Peyer's patch (tissue), 4 donors: ENCODE results near the gene ATG7. TPM values are rescaled to one million over a fixed set of nuclear protein-coding genes. Genes with fewer than 3 reads are reported as not detected.

Experiments used
- DNase-seq, 3 donors: peaks; one replicate each; pipeline ENCODE4 v3.0.0-alpha.2; 2017 to 2019
- H3K27ac ChIP-seq, 4 donors: fragments of 200-600 bp; sonication (generic); one replicate each; pipeline ENCODE4 v1.5.1; 2016 to 2019
- H3K27me3 ChIP-seq, 2 donors: fragments of 200-600 bp; sonication (generic); one replicate each; pipeline ENCODE4 v1.5.1; 2019
- H3K36me3 ChIP-seq, 3 donors: fragments of 200-600 bp; sonication (generic); one replicate each; pipeline ENCODE4 v1.5.1; 2016 to 2019
- H3K4me1 ChIP-seq, 4 donors: fragments of 200-600 bp; sonication (generic); one replicate each; pipeline ENCODE4 v1.5.1; 2016 to 2019
- H3K4me3 ChIP-seq, 4 donors: fragments of 200-600 bp; sonication (generic); 1 replicate in 3 of 4; 2 replicates in 1 of 4; pipeline ENCODE4 v1.5.1; 2016 to 2019; ENCODE audit warnings: mild to moderate bottlenecking in 1 of 4
- H3K9me3 ChIP-seq, 4 donors: fragments of 200-600 bp; sonication (generic); one replicate each; pipeline ENCODE4 v1.5.1; 2016 to 2019; ENCODE audit warnings: mild to moderate bottlenecking in 1 of 4
- POLR2A ChIP-seq, 2 donors: fragments of 450-650 bp; IDR thresholded peaks; one replicate each; pipeline ENCODE4 v1.5.1; 2017; ENCODE audit warnings: antibody characterized with exemption in 2 of 2, mild to moderate bottlenecking in 2 of 2, moderate library complexity in 2 of 2
- total RNA-seq, 4 donors: library from RNA; depleted of rRNA; stranded (reverse); fragments of >200 nt; gene quantifications; one replicate each; pipeline ENCODE4 v1.1.0, GENCODE V29; 2016
- TF ChIP-seq, protein P1 (sequence below), 6 experiments: fragments of 450-650 bp in 4 of 6; fragments of 200-600 bp in 2 of 6; sonication (generic) in 1 of 6; IDR thresholded peaks; one replicate each; pipeline ENCODE4 v1.5.1; 2017 to 2019; ENCODE audit warnings: antibody characterized with exemption in 6 of 6, mild to moderate bottlenecking in 3 of 6, moderate library complexity in 1 of 6

Gene ATG7
- total RNA-seq, 4 donors from 2014 or later, result 45.2 to 126 (median 70.8) TPM

DNA sequence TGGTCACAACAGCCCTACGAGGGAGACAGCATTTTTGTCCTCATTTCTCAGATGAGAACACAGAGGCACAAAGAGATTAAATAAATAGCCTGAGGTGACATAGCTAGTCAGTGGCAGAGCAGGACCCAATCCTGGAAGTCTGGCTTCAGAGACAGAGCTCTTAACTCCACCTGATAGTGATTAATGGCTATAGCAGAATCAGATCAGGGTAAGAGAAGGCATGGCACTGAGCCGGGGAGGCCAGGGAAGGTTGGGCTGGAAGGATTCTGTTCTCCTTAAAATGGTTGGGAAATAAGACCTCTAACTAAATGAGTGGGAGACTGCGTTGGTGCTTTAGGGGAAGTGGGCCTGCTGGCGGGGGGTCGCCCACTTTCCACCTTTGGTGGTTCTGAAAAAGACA lies 267.0 kb downstream of the ATG7 start:
- DNase-seq, result no peak

DNA sequence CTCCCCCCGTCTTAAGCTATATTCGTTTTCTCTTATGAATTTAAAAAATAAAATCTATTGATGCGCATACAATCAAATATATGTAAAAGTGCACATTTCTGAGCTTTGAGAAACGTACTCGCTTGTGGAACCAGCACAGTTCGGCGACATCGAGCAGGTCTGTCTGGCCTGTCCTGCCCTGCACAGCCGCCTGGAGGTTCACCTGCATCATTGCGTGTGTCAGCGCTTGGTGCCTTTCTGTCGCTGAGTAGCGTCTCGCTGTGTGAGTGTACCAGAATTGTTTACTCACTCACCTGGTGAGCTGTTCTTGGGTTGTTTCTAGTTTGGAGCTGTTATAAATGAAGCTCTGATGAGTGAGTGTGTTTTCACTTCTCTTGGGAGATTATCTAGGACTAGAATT lies 267.5 kb downstream of the ATG7 start:
- no peak for TF ChIP-seq POLR2A (IDR thresholded peaks at IDR 0.05)
- TF ChIP-seq, protein P1, sequence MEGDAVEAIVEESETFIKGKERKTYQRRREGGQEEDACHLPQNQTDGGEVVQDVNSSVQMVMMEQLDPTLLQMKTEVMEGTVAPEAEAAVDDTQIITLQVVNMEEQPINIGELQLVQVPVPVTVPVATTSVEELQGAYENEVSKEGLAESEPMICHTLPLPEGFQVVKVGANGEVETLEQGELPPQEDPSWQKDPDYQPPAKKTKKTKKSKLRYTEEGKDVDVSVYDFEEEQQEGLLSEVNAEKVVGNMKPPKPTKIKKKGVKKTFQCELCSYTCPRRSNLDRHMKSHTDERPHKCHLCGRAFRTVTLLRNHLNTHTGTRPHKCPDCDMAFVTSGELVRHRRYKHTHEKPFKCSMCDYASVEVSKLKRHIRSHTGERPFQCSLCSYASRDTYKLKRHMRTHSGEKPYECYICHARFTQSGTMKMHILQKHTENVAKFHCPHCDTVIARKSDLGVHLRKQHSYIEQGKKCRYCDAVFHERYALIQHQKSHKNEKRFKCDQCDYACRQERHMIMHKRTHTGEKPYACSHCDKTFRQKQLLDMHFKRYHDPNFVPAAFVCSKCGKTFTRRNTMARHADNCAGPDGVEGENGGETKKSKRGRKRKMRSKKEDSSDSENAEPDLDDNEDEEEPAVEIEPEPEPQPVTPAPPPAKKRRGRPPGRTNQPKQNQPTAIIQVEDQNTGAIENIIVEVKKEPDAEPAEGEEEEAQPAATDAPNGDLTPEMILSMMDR (IDR thresholded peaks at IDR 0.05), result no peak
- H3K4me1 ChIP-seq, result no peaks in the 10 kb centered on the region
- no peaks in the 10 kb centered on the region for H3K36me3 ChIP-seq
- no peaks in the 10 kb centered on the region for H3K27me3 ChIP-seq
- H3K27ac ChIP-seq, result no peak overlapping the region
- no peaks in the 10 kb centered on the region for H3K9me3 ChIP-seq
- H3K4me3 ChIP-seq, result no peak overlapping the region
- DNase-seq, result no peak

More for the DNA sequence above, 267.0 kb downstream of the ATG7 start:
- TF ChIP-seq, protein P1 (IDR thresholded peaks at IDR 0.05), result no peak
- no peak for TF ChIP-seq POLR2A (IDR thresholded peaks at IDR 0.05)
- Histone ChIP-seq H3K4me3 (no peak overlapping the region), H3K4me1 (no peaks in the 10 kb centered on the region), H3K36me3 (no peaks in the 10 kb centered on the region), H3K27me3 (no peaks in the 10 kb centered on the region), H3K27ac (no peak overlapping the region), H3K9me3 (no peaks in the 10 kb centered on the region)

DNA sequence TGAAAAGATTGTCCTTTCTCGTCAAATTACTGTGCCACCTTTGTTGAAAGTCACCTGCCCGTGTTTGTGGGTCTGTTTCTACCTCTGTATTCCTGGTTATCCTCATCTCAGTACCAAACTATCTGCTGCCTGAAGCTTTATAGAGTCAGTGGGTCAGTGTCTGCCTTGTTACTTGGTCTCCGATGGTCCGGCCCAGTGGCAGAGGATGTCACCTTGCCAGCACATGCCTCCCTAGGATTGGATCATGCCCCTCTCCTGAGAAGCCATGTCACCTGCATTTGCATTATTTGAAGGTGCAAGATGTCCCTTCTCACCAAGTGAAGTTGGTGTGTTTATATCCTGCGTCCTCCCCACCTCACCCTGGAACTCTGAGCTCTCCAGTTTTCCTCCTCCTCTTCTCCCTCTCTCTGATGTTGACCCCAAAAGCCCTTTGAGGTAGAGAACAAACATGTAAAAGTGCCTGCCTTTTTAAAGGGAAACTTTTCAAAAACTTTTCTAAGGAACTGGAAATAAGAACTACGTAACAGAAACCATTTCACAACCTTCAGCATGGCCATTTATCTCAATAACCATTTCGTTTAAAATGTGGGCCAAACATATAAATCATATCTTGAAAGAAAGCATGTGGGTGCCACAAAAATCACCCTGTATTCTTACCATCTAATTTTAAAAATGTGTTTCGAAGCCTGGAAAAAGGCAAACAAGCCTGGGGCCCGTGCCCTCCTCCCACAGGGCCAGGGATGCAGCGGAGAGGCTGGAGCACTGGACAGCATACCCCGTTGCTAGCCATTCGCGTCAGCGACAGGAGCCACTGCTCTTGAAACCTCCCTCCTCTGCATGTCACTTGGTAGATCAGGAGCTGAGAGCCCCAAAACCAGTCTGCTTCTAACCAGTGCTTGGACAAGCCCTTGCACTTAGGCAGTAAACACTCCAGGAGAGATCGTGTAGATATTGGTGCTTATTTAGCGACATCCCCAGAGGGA lies 269.4 kb downstream of the ATG7 start:
- Histone ChIP-seq H3K27me3 (no peaks in the 10 kb centered on the region), H3K27ac (no peak overlapping the region), H3K9me3 (no peaks in the 10 kb centered on the region), H3K4me1 (no peaks in the 10 kb centered on the region), H3K4me3 (no peak overlapping the region), H3K36me3 (no peaks in the 10 kb centered on the region)
- DNase-seq, result no peak
- no peak for TF ChIP-seq POLR2A (IDR thresholded peaks at IDR 0.05)
- TF ChIP-seq, protein P1 (IDR thresholded peaks at IDR 0.05), result no peak

DNA sequence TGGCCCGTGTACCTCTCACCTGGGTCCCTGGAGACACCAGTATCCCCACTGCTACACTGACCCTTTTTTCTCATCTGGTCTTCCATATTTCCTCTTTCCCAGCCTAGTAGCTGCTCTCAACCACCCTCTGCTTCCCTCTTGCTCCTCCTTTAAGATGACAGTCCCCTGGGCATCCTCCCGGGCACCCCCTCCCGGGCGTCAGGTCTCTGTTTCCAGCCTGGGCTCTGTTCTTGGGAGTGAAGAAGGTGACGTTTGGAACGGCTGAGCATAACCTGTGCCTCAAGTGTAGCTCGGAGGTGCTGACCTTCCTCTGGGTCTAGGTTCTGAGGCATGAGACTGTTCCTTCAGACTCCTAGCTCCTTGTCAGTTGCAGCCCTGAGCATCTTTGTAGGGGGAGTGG lies 270.4 kb downstream of the ATG7 start:
- Histone ChIP-seq H3K27me3 (no peaks in the 10 kb centered on the region), H3K4me3 (no peak overlapping the region), H3K36me3 (no peaks in the 10 kb centered on the region), H3K9me3 (no peaks in the 10 kb centered on the region), H3K27ac (no peak overlapping the region), H3K4me1 (no peaks in the 10 kb centered on the region)
- DNase-seq, result no peak
- no peak for TF ChIP-seq POLR2A (IDR thresholded peaks at IDR 0.05)
- TF ChIP-seq, protein P1 (IDR thresholded peaks at IDR 0.05), result no peak

DNA sequence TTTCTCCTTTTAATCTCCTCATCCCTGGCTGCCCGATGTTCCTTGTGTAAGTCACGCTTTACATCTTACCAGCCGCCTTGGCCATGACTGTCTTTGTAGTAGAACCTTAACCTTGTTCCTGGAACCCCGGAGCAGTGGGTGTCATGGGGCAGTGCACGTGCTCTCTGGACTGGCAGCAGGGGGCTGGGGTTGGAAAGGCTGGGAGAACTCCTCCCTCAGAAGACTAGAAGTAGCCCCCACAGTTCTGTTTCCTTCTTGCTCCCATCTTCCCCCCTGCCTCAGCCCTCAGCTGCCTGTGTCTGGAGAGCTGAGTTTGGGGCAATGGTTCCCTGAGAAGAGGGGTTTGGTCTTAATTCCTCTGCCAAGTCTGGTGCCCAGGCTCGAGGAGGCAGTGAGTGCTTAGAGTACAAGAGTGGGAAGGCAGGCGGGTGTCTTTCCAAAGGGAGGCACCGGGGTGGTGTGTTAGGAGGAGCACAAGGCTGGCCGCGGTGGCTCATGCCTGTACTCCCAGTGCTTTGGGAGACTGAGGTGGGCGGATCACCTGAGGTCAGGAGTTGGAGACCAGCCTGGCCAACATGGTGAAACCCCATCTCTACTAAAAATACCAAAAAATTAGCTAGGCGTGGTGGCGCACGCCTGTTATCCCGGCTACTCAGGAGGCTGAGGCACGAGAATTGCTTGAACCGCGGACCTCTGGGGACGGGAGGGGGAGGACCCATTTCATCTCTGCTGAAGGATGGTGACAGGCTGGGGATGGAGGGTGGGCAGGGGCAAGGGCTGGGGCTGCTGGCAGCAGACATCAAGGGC lies 271.1 kb downstream of the ATG7 start:
- H3K4me1 ChIP-seq, result no peaks in the 10 kb centered on the region
- no peak overlapping the region for H3K27ac ChIP-seq
- no peak overlapping the region for H3K4me3 ChIP-seq
- no peaks in the 10 kb centered on the region for H3K27me3 ChIP-seq
- TF ChIP-seq, protein P1 (IDR thresholded peaks at IDR 0.05), result no peak
- no peak for TF ChIP-seq POLR2A (IDR thresholded peaks at IDR 0.05)
- H3K36me3 ChIP-seq, result no peaks in the 10 kb centered on the region
- DNase-seq, result peak in 1 of 3 donors; percentile 34
- H3K9me3 ChIP-seq, result no peaks in the 10 kb centered on the region
